SK-N-SH (cell line): ENCODE data around the gene DSCAML1.

ENCODE experiments used
- CTCF ChIP-seq: fragments of 200-600 bp; sonication (generic); IDR thresholded peaks from 2 replicates; pipeline ENCODE4 v1.6.1; 2017; ENCODE audit warnings: antibody characterized with exemption, mild to moderate bottlenecking, moderate library complexity
- GABPA ChIP-seq: IDR thresholded peaks from 2 replicates; pipeline ENCODE4 v1.4.0; 2012; ENCODE audit warnings: low read depth, mild to moderate bottlenecking
- NRF1 ChIP-seq: IDR thresholded peaks from 2 replicates; pipeline ENCODE4 v1.6.1; 2012; ENCODE audit warnings: low read depth, mild to moderate bottlenecking, low read length
- USF1 ChIP-seq: IDR thresholded peaks from 2 replicates; pipeline ENCODE4 v1.4.0; 2012; ENCODE audit warnings: low read depth, borderline replicate concordance

- TF ChIP-seq GABPA (no peak), CTCF (no peak), USF1 (no peak), NRF1 (no peak)
Measured at GRCh38 chr11:117833401-117833891, 36.4 kb upstream of the DSCAML1 start.
